ENCODE measurements around the gene GAPT. TPM values are rescaled to one million over a fixed set of nuclear protein-coding genes. Genes with fewer than 3 reads are reported as not detected.

GAPT gene
- polyA plus RNA-seq, 1 donor from 2014 or later = not detected

DNA sequence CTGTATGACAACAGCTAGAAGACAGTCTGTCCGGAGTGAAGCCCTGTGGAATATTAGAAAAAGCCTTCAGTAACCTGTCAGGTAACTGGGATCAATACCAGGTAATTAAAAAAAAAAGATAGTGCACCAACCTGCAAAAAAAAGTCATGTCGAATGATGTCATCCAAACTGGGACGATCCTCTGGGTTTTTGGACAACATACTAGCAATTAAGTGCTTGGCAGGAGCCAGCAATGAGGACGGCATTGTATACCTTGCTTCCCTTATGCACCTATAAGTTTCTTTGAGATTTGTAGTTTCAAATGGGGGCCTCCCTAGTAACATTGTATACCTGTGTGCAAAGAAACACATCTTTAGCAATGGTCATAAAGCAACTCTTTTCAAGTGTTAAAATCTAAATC lies 34.2 kb upstream of the GAPT start:
- H3K4me3 ChIP-seq (ENCODE audit: low read length) = peak overlapping the region; percentile 88
- H3K9me3 ChIP-seq (ENCODE audit: low read length) = no peaks in the 10 kb centered on the region
- no peaks in the 10 kb centered on the region for H3K27me3 ChIP-seq (ENCODE audit: insufficient read depth, low read depth, low read length)
- H3F3A ChIP-seq (ENCODE audit: insufficient read depth, low read length, poor library complexity, severe bottlenecking) = no peaks in the 10 kb centered on the region
- peak overlapping the region; percentile 96 for H3K9ac ChIP-seq (ENCODE audit: low read length)
- H3K79me2 ChIP-seq (replicated peaks; ENCODE audit: insufficient read depth, low read length) = peaks cover 61% of the 10 kb centered on the region
- no peak overlapping the region for H2AFZ ChIP-seq (ENCODE audit: low read depth, low read length)
- no peak for TF ChIP-seq POLR2AphosphoS5 (IDR thresholded peaks at IDR 0.05)
- TF ChIP-seq RAD21 (conservative IDR thresholded peaks at IDR 0.05) = no peak
- no peak for TF ChIP-seq TAF1 (IDR thresholded peaks at IDR 0.05; ENCODE audit: low read depth)
- no peak for TF ChIP-seq MXI1 (conservative IDR thresholded peaks at IDR 0.05; ENCODE audit: poor library complexity, severe bottlenecking)
- no peak for TF ChIP-seq EP300 (conservative IDR thresholded peaks at IDR 0.05; ENCODE audit: poor library complexity, severe bottlenecking)
- TF ChIP-seq, protein P1, sequence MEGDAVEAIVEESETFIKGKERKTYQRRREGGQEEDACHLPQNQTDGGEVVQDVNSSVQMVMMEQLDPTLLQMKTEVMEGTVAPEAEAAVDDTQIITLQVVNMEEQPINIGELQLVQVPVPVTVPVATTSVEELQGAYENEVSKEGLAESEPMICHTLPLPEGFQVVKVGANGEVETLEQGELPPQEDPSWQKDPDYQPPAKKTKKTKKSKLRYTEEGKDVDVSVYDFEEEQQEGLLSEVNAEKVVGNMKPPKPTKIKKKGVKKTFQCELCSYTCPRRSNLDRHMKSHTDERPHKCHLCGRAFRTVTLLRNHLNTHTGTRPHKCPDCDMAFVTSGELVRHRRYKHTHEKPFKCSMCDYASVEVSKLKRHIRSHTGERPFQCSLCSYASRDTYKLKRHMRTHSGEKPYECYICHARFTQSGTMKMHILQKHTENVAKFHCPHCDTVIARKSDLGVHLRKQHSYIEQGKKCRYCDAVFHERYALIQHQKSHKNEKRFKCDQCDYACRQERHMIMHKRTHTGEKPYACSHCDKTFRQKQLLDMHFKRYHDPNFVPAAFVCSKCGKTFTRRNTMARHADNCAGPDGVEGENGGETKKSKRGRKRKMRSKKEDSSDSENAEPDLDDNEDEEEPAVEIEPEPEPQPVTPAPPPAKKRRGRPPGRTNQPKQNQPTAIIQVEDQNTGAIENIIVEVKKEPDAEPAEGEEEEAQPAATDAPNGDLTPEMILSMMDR (IDR thresholded peaks at IDR 0.05; ENCODE audit: poor library complexity, severe bottlenecking) = no peak
- TF ChIP-seq, protein P2, sequence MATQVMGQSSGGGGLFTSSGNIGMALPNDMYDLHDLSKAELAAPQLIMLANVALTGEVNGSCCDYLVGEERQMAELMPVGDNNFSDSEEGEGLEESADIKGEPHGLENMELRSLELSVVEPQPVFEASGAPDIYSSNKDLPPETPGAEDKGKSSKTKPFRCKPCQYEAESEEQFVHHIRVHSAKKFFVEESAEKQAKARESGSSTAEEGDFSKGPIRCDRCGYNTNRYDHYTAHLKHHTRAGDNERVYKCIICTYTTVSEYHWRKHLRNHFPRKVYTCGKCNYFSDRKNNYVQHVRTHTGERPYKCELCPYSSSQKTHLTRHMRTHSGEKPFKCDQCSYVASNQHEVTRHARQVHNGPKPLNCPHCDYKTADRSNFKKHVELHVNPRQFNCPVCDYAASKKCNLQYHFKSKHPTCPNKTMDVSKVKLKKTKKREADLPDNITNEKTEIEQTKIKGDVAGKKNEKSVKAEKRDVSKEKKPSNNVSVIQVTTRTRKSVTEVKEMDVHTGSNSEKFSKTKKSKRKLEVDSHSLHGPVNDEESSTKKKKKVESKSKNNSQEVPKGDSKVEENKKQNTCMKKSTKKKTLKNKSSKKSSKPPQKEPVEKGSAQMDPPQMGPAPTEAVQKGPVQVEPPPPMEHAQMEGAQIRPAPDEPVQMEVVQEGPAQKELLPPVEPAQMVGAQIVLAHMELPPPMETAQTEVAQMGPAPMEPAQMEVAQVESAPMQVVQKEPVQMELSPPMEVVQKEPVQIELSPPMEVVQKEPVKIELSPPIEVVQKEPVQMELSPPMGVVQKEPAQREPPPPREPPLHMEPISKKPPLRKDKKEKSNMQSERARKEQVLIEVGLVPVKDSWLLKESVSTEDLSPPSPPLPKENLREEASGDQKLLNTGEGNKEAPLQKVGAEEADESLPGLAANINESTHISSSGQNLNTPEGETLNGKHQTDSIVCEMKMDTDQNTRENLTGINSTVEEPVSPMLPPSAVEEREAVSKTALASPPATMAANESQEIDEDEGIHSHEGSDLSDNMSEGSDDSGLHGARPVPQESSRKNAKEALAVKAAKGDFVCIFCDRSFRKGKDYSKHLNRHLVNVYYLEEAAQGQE (IDR thresholded peaks at IDR 0.05; ENCODE audit: borderline replicate concordance) = no peak
- no peak for TF ChIP-seq SMC3 (conservative IDR thresholded peaks at IDR 0.05; ENCODE audit: poor library complexity)
- no peak for TF ChIP-seq EZH2 (IDR thresholded peaks at IDR 0.05; ENCODE audit: borderline replicate concordance, insufficient read depth, low read length, poor library complexity, severe bottlenecking)
- peaks cover 5% of the 10 kb centered on the region for H4K20me1 ChIP-seq (ENCODE audit: insufficient read depth)
- H3K9me2 ChIP-seq (ENCODE audit: insufficient read depth, low read length) = no peaks in the 10 kb centered on the region
- H3K36me3 ChIP-seq (ENCODE audit: insufficient read depth, low read length) = peaks cover 48% of the 10 kb centered on the region
- H3K27ac ChIP-seq (ENCODE audit: low read length) = peak overlapping the region; percentile 92
- peak overlapping the region; percentile 97 for H3K4me2 ChIP-seq (ENCODE audit: low read length)

DNA sequence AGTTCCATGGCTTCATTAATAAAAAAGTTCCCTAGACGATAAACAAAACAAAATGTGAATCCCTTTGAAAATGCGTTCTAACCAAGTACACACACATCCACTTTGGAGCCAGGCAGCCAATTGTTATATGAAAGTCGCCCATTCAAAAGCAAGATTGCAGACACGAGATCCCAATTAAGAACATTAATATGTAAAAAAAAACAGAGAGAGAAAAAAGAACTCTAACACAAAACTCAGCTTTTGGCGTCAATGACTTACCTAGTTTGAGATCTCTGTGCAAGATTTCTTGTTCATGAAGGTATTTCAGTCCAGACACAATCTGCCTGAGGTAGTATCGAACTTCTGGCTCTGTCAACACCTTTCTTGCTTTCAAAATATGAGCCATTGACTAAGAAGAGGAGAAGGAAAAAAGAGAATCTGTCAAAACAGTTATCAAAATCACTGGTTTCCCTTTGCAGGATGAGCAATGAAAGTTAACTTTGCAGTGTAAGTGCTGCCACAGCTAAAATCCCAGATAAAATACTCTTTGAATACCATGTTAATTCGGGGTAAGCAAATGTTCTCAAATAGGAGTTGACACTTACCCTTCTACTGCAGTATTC lies 33.0 kb upstream of the GAPT start:
- Histone ChIP-seq H3K9ac (ENCODE audit: low read length) (peak overlapping the region; percentile 96), H3K27me3 (ENCODE audit: insufficient read depth, low read depth, low read length) (no peaks in the 10 kb centered on the region), H3F3A (ENCODE audit: insufficient read depth, low read length, poor library complexity, severe bottlenecking) (no peaks in the 10 kb centered on the region), H3K9me3 (ENCODE audit: low read length) (no peaks in the 10 kb centered on the region), H3K9me2 (ENCODE audit: insufficient read depth, low read length) (no peaks in the 10 kb centered on the region), H3K4me3 (ENCODE audit: low read length) (peak overlapping the region; percentile 88), H3K79me2 (replicated peaks; ENCODE audit: insufficient read depth, low read length) (peaks cover 61% of the 10 kb centered on the region), H3K36me3 (ENCODE audit: insufficient read depth, low read length) (peaks cover 39% of the 10 kb centered on the region), H4K20me1 (ENCODE audit: insufficient read depth) (peaks cover 5% of the 10 kb centered on the region), H3K27ac (ENCODE audit: low read length) (peak overlapping the region; percentile 92), H3K4me2 (ENCODE audit: low read length) (peak overlapping the region; percentile 97), H2AFZ (ENCODE audit: low read depth, low read length) (no peak overlapping the region)
- TF ChIP-seq RAD21 (conservative IDR thresholded peaks at IDR 0.05) = no peak
- TF ChIP-seq EP300 (conservative IDR thresholded peaks at IDR 0.05; ENCODE audit: poor library complexity, severe bottlenecking) = no peak
- no peak for TF ChIP-seq MXI1 (conservative IDR thresholded peaks at IDR 0.05; ENCODE audit: poor library complexity, severe bottlenecking)
- TF ChIP-seq POLR2AphosphoS5 (IDR thresholded peaks at IDR 0.05) = no peak
- no peak for TF ChIP-seq SMC3 (conservative IDR thresholded peaks at IDR 0.05; ENCODE audit: poor library complexity)
- TF ChIP-seq, protein P2 (IDR thresholded peaks at IDR 0.05; ENCODE audit: borderline replicate concordance) = no peak

All from neural cell (in vitro differentiated cells).